ENCODE measurements around the gene FUS. TPM values are rescaled to one million over a fixed set of nuclear protein-coding genes. Genes with fewer than 3 reads are reported as not detected.
"Not testable (repeated sequence)": the region's sequence is repeated elsewhere in the genome, so short reads cannot be mapped to it uniquely, and the experiment has no call there.

The FUS gene
- total RNA-seq, 4 donors from 2014 or later = 91.8 to 125 (median 109) TPM

DNA sequence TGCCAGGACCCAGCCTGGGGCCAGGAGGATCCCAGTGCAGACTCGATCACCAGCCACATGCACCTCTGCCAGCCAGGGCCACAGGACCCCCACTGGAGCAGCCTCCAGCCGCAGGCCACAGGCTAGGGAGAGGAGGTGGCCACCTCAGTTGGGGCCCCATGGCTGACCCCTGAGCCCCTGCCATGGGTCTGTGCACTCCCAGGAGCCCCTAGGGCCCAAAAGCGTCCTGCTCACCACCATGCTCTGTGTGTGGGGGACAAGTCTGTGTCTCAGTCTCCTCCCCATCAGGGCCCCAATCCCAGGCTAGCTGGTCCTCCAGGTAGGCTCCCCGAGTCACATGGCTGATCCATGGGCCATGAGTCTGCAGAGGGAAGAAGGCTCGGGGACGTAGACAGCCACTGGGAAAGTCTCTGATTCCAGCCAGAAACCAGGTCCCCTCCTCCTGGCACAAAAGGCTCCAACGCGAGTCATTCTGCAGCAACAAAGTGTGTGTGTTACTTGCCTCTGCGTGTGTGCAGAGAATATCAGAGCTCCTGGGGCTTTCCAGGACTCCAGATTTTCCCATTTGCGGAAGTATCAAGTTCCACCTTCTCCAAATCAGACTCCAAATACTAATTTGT lies 38.3 kb upstream of the FUS start:
- Histone ChIP-seq H3K27ac (peak overlapping the region; percentile 72 to 89 (median 84)), H3K27me3 (peaks cover 0 to 3% of the 10 kb centered on the region in 2 donors), H3K9me3 (no peaks in the 10 kb centered on the region), H3K36me3 (no peaks in the 10 kb centered on the region), H3K4me3 (peak overlapping the region; percentile 13 to 64 (median 28)), H3K4me1 (peaks cover 0 to 33% (median 12%) of the 10 kb centered on the region in 4 donors)
- no peak for DNase-seq (ENCODE audit: low spot score in 2 of 2)
- TF ChIP-seq POLR2A (IDR thresholded peaks at IDR 0.05) (no peak), EP300 (IDR thresholded peaks at IDR 0.05) (no peak)
- TF ChIP-seq, protein P1, sequence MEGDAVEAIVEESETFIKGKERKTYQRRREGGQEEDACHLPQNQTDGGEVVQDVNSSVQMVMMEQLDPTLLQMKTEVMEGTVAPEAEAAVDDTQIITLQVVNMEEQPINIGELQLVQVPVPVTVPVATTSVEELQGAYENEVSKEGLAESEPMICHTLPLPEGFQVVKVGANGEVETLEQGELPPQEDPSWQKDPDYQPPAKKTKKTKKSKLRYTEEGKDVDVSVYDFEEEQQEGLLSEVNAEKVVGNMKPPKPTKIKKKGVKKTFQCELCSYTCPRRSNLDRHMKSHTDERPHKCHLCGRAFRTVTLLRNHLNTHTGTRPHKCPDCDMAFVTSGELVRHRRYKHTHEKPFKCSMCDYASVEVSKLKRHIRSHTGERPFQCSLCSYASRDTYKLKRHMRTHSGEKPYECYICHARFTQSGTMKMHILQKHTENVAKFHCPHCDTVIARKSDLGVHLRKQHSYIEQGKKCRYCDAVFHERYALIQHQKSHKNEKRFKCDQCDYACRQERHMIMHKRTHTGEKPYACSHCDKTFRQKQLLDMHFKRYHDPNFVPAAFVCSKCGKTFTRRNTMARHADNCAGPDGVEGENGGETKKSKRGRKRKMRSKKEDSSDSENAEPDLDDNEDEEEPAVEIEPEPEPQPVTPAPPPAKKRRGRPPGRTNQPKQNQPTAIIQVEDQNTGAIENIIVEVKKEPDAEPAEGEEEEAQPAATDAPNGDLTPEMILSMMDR (IDR thresholded peaks at IDR 0.05) = no peak
- WGBS, 2 donors = 25 to 26% methylated on average over 10 of the region's 10 CpGs

DNA sequence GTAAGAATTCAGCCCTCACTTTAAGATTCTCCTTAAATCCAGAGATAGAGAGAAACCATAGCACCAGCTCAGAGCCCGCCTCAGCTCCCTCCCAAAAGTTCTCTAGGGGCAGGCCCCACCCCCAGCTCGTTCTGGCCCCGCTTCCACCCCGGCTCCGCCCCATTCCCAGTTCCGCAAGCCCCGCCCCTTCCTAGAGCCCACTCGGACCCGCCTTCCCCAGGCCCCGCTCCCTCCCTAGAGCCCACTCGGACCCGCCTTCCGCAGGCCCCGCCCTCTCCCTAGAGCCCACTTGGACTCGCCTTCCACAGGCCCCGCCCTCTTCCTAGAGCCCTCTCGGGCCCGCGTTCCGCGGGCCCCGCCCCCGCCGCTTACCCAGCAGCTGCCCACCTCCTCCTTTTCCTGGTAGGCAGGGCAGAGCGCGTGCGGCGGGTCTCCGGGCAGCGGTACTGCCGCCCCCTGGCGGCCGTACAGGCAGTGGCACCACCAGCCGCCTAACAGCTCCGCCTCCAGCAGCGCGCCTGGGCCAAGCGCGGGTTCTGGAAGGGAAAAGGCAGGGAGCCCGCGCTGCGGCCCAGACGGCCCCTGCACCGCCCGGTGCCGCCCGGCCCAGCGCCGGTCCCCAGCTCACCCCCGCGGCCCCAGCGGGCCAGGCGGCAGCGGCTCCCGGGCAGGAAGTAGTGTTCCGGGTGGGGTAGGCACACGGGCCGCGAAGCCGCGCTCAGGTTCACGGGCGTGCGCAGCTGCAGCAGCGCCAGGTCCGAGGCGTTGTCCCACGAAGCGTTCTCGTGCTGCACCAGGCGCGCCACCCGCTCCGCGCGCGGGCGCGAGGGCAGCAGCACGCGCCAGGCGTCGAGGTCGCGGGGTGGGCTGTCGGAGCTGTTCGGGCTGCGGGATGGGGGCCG lies 37.6 kb upstream of the FUS start:
- Histone ChIP-seq H3K27ac (peak overlapping the region; percentile 72 to 89 (median 84)), H3K4me1 (peaks cover 0 to 33% (median 12%) of the 10 kb centered on the region in 4 donors), H3K4me3 (peak overlapping the region; percentile 36 to 64 (median 44)), H3K36me3 (no peaks in the 10 kb centered on the region), H3K27me3 (peaks cover 0 to 7% of the 10 kb centered on the region in 2 donors), H3K9me3 (no peaks in the 10 kb centered on the region)
- 1 to 2% methylated on average over 43 to 53 of the region's 89 CpGs for WGBS, 2 donors
- TF ChIP-seq POLR2A (IDR thresholded peaks at IDR 0.05) (peak in 1 of 2 donors; percentile 66), EP300 (IDR thresholded peaks at IDR 0.05) (peak; percentile 81 to 92)
- TF ChIP-seq, protein P1 (IDR thresholded peaks at IDR 0.05) = peak; percentile 98 to 100 (median 99)
- peak; percentile 98 for DNase-seq (ENCODE audit: low spot score in 2 of 2)

DNA sequence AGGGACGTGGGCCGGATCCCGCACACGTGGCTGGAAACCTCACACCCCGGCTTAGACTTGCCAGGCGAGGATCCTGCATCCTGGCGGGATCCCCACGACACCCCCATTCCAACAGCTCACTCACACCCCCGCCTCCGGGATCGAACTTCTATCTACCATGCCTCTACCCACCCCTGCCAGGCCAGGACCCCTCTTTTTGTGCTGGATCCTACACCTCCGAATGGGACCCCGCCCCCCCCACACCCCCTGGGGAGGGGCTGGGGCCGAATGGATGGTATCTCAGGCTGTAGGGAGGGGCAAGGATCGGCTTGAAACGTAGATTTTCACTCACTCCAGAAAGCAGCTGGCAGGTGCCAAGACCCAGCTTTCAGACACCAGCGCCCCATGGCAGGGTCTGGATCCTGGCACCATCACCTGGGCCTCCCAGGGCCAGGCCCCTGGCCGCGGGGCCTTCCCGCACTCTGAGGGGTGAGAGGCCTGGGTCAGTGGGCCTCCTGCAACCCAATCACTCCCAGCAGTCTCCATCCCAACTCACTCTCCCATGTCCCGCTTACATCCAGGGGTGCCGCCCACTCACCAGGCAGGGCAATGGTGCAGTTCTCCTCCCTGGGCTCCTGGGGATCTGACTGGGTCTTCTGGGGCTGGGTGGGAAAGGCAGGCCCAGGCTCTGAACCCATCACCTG lies 36.8 kb upstream of the FUS start:
- TF ChIP-seq POLR2A (IDR thresholded peaks at IDR 0.05) (no peak), EP300 (IDR thresholded peaks at IDR 0.05) (no peak)
- TF ChIP-seq, protein P1 (IDR thresholded peaks at IDR 0.05) = no peak
- H3K4me3 ChIP-seq = peak overlapping the region; percentile 36 to 64 (median 44)
- peak overlapping the region; percentile 62 to 89 (median 84) for H3K27ac ChIP-seq
- no peaks in the 10 kb centered on the region for H3K36me3 ChIP-seq
- no peaks in the 10 kb centered on the region for H3K9me3 ChIP-seq
- WGBS, 2 donors = 43 to 53% methylated on average over 19 to 20 of the region's 22 CpGs
- peaks cover 0 to 37% (median 12%) of the 10 kb centered on the region in 4 donors for H3K4me1 ChIP-seq
- no peak for DNase-seq (ENCODE audit: low spot score in 2 of 2)
- peaks cover 0 to 14% of the 10 kb centered on the region in 2 donors for H3K27me3 ChIP-seq

DNA sequence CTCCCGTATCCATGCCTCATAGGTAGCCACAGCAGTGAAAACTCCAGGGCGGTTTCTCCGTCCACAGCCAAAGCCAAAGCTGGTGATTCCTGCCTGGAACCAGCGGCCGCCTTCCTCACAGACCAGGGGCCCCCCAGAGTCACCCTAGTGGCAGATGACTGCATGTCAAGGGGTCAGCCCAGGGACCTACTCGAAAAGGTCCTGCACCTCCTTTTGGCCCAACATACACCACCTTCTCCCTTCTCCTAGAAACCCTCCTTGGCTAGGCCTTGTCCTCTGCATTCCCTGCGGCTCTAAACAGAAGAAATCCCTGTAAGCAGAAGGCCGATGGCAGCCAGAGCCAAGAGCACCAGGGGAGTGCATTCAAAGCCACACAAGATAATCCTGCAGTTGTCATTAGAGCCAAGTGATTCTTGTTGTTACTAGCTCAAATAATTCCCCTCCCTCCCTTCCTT lies 36.2 kb upstream of the FUS start:
- H3K27me3 ChIP-seq = peaks cover 0 to 20% of the 10 kb centered on the region in 2 donors
- 86 to 93% methylated on average over 8 of the region's 8 CpGs for WGBS, 2 donors
- H3K9me3 ChIP-seq = no peaks in the 10 kb centered on the region
- peaks cover 0 to 42% (median 12%) of the 10 kb centered on the region in 4 donors for H3K4me1 ChIP-seq
- TF ChIP-seq EP300 (IDR thresholded peaks at IDR 0.05) = no peak
- TF ChIP-seq, protein P1 (IDR thresholded peaks at IDR 0.05) = peak in 1 of 5 experiments; percentile 12
- DNase-seq (ENCODE audit: low spot score in 2 of 2) = no peak
- H3K36me3 ChIP-seq = no peaks in the 10 kb centered on the region
- no peak overlapping the region for H3K27ac ChIP-seq
- H3K4me3 ChIP-seq = no peak overlapping the region

DNA sequence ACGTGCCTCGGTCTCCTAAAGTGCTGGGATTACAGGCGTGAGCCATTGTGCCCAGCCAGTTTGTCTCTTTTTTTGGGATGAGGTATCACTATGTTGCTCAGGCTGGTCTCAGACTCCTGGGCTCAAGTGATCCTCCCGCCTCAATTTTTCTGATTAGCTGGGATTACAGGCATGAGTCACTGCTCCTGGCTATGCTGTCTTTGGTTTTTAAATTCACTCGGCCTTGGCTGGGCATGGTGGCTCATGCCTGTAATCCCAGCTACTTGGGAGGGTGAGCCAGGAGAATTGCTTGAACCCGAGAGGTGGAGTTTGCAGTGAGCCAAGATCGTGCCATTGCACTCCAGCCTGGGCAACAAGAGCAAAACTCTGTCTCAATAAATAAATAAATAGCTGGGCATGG lies 35.5 kb upstream of the FUS start:
- H3K4me3 ChIP-seq; H3K27ac ChIP-seq; DNase-seq (ENCODE audit: low spot score in 2 of 2); H3K36me3 ChIP-seq; H3K9me3 ChIP-seq: not testable (repeated sequence)
- Histone ChIP-seq H3K27me3 (peaks cover 0 to 24% of the 10 kb centered on the region in 2 donors), H3K4me1 (peaks cover 0 to 37% (median 12%) of the 10 kb centered on the region in 4 donors)
- WGBS, 2 donors = 92 to 93% methylated on average over 7 of the region's 7 CpGs

Measured in tibial nerve (tissue), 4 donors.